Activated CD4-positive, alpha-beta T cell treated with anti-CD3 and anti-CD28 coated beads, Interleukin-2, amount 50 U/mL, for 16 hours (primary cell): ENCODE data around the gene NAV2.

Source experiments
- DNase-seq: peaks from one replicate; pipeline ENCODE4 v3.0.0-alpha.2; 2020

NAV2 gene, protein sequence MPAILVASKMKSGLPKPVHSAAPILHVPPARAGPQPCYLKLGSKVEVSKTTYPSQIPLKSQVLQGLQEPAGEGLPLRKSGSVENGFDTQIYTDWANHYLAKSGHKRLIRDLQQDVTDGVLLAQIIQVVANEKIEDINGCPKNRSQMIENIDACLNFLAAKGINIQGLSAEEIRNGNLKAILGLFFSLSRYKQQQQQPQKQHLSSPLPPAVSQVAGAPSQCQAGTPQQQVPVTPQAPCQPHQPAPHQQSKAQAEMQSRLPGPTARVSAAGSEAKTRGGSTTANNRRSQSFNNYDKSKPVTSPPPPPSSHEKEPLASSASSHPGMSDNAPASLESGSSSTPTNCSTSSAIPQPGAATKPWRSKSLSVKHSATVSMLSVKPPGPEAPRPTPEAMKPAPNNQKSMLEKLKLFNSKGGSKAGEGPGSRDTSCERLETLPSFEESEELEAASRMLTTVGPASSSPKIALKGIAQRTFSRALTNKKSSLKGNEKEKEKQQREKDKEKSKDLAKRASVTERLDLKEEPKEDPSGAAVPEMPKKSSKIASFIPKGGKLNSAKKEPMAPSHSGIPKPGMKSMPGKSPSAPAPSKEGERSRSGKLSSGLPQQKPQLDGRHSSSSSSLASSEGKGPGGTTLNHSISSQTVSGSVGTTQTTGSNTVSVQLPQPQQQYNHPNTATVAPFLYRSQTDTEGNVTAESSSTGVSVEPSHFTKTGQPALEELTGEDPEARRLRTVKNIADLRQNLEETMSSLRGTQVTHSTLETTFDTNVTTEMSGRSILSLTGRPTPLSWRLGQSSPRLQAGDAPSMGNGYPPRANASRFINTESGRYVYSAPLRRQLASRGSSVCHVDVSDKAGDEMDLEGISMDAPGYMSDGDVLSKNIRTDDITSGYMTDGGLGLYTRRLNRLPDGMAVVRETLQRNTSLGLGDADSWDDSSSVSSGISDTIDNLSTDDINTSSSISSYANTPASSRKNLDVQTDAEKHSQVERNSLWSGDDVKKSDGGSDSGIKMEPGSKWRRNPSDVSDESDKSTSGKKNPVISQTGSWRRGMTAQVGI (N-terminal part only)

DNA sequence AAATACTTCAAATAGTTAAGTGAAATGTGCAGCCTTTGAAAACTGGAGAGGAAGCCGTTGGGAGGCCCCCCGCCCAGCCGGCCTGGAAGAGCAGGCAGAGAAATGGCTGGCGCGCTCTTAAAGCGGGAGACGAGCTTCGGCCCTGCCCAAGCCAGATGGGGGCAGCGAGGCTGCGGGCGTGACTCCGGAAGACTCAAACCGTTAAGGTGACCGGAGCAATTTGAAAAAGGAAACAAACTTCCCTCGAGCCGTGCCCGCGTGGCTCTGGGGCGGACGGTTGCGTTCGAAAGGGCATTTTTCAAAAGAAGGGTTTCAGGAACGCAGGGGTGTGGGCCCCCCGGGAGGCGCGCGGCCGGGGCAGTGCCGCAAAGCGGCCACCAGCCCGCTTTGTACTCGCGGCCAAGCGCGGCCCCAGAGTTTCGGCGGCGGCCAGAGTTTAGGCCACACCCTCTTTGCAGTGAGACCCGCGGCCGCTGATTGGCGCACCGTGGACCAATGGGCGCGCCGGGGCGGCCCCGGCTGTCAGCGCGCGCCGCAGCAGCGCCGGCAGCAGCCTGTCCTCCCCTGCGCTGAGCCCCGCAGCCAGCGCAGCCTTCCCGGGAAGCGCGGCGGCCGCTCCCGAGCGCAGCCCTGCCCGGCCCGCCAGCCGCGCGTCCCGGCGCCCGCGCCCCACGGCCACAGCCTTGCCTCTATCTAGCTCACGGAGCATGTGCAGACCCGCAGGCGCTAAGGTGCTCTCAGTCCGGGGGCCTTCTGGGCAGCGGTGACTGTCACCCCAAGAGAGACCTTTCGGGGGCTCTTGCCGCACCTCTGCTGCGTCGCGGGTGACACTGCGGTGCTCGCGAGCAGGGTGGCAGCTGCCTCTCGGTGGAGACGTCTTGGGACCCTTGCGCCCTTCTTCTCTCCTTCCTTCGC, at the start of gene NAV2:
NAV2 (plus strand) TSS at position 557 of the 915 bp plus-strand sequence. CDS start 859 bp downstream, outside the sequence.
- peak; percentile 78 for DNase-seq

DNA sequence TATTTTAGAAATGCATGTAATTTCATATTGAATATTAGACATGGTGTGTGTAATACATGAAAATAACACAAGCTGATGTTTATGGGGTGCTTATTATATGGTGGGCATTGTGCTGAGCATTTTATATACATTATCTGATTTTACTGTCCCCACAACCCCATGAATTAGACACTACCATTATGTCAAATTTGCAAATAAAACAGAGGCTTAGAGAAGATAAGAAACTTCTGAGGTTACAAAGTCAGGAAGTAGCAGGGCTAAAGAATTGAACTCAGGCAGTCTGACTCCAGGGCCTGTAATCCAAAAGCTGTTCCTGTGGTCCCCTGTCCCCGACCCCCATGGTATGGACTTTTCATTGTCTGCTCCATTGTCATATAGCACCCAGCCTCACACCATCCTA, 49.4 kb upstream of the NAV2 start:
- no peak for DNase-seq

DNA sequence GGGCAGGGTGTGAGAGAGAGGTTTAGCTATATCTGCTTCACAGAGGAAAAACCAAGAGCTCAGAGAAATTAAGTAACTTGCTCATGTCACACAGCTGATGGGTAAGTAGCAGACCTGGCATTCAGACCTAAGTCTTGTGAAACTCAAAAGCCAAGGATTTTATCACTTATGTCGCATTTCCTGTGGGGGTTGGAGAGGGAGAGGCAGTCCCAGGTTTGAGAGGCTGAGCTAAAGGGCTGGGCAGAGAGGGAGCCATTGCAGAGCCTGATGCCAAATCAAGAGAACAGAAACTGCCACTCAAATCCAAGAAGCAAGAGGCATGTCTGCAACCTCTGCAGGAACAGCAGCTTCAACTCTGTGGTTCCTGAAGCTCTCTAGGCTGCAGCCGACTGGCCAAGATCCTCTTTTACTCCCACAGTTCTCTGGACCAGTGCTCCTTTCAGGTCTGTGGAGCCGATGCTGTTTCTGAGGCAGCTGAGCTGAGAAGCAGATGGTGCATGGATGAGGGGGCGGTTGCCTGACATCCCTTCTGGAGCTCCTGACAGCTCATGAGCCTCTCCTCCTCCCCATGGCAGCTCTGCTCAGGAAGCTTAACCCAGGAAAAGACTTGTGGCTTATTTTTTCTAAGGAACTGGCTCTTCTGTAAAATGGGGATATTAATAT, 47.6 kb upstream of the NAV2 start:
- DNase-seq, result no peak

DNA sequence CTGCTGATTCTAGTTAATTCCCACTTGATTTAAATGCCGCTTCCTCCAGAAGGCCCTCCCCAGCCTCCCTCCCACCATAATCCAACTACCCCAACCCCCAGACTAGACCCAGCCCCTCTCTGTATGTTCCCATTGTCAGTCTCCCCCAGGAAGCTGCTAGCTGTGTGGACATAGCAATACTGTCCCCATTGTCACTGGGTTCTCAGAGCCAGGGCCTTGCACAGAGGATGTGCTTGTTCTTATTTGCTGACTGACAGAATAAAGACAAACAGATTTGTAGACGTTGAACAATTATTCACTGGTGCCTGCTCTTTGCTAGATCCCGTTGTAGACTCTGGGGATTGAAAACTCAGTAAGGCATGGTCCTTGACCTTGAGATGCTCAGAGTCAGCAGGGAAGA, 45.7 kb upstream of the NAV2 start:
- no peak for DNase-seq

DNA sequence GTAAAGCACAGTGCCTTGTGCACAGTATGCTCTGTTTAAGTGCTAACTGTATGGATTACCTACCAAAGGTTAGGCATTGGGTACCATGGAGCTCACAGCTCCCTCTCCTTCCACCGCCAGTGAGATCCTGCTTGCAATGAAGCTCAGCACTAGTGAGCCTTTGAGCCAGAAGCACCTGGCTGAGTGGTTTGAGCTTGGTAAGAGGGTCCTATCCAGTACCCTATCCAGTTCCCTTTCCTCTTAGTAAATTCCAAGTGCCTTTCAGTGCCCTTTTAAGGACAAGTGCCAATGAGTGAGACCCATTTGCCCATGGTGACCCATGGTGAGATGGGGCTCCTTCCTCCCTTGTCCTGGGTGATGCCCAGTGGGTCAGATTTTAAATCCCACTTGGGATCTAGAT, 43.1 kb upstream of the NAV2 start:
- no peak for DNase-seq

DNA sequence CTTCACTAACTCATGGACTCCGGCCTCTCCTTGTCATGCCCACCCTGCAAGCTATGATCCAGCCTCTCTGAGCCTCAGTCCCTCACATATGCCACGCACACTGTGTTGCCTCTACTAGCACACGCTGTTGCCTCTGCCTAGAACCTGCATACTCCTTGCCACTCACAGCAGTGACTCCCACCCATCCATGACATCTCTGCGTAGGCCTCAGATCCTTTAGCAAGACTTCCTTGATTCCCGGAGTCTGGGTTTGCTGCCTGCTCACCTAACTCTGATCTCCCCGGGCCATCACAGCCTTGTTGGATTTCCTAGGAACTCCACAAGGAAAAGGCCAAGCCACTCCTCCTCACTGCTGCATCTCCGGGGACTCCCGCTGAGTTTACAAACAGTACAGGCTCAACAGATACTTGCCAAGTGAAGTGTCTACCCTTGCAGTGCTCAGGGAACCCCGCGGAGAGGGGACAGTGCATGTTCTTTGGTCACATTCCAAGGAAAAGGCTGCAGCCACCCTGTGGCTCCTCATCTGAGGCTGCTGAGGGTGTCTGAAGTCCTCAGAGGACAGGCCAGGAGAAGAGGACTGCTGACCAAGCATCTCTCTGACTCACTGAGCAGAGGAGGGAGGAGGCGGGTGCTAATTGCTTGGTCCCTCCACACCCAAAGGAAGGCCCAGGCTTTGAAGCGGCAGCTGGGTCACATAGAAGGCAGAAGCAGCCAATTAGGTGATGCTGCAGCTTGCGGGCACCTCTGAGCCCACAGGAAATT, 42.4 kb upstream of the NAV2 start:
- DNase-seq, result no peak

DNA sequence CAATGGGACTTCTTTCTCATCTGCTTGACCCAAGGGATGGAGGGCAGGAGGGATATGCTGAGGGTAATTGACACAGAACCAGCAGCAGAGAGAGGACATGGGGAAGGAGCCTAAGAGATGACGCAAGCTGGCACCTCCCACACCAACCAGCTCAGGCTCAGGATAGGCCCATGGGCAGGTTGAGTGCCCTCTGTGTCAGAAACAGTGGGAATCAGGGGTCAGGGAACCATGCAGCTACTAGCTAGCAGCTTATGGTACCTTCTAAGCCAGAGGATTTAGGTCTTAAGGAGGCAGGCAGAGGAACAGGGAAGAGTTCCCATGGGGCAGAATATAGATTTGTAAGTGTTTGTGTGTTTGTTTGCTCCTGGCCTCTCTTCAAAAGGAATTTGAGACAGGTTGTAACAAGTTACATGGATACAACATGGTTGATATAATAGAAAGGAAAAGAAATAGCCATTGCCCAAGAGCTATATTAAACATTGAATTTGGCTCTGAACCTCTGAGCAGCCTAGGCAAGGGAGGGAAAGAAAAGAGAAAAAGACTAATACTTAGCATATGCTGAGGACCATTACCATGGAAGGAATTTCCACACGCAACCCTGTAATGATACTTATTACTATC, 39.9 kb upstream of the NAV2 start:
- DNase-seq, result no peak

DNA sequence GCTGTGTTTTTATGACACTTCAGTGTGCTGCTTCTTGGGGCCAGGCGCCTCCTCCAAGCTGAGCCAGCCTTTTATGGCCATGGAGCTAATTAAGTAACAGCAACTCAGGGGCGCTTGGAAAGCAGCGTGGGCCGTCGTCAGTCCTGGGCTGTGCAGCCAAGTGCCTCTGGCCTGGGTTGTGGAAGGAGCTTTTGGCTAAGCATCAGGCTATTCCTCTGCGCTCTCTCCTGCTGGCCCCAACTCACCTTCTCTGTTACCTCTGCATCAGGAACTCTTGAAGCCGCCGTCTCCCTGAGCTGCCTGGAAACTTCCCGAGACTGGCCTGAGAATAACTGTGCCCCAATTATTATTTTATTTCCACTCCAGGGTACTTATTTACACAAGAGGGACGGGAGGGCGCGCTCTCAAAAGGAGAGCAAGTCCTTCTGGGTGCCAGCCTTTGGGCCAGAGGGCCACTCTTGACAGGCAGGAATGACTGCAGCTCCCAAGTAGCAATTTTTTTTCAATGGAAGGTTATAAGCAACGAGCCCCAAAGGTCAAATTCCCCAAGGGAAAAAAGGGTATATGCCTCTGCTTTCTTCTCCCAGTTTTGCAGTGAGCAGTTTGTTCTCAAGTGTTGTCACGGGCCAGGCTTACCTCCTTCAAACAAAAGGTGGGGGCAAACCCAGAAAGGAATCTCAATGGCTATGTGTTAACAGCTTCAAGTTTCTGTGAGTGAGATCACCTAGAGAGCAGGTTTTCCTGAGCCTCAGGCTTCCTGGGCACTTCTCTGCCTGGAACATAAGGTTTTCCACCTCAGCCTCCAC, 38.5 kb upstream of the NAV2 start:
- no peak for DNase-seq

DNA sequence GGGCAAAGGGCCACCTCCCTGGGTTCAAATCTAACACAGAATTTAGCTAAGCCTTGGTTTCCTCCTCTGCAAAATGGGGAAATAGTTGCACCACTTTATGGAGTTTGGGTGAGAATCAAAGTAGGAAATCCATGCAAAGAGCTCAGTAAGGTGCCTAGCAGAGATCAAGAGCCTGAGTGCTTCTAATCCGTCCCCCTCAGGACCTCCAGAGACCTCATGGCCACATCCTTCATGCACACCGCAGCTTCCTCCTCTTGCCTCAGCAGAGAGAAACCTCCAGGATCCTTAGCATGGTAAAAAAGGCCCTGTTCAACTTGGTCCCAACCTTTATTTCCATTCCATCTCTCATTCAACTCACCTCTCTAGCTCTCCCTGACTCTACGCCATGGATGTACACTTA, 37.8 kb upstream of the NAV2 start:
- DNase-seq, result no peak

DNA sequence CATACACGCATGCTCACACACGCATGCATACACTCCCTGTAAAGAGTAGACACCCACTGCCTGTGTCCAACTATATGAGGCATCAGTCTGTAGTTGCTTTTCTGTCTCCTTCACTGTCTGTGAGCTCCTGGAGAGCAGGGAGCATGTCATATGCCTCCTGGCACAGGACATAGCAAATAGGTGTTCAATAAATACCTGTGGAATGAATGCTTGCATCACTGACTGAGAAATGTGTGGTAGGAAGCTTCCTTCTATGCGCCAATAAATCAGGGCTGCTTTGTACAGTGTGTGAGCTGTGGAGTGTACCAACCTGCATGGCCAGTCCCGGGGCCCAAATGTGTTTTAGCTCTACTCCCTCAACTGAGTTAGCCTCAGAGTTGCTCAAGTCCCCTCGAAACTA, 37.2 kb upstream of the NAV2 start:
- no peak for DNase-seq

DNA sequence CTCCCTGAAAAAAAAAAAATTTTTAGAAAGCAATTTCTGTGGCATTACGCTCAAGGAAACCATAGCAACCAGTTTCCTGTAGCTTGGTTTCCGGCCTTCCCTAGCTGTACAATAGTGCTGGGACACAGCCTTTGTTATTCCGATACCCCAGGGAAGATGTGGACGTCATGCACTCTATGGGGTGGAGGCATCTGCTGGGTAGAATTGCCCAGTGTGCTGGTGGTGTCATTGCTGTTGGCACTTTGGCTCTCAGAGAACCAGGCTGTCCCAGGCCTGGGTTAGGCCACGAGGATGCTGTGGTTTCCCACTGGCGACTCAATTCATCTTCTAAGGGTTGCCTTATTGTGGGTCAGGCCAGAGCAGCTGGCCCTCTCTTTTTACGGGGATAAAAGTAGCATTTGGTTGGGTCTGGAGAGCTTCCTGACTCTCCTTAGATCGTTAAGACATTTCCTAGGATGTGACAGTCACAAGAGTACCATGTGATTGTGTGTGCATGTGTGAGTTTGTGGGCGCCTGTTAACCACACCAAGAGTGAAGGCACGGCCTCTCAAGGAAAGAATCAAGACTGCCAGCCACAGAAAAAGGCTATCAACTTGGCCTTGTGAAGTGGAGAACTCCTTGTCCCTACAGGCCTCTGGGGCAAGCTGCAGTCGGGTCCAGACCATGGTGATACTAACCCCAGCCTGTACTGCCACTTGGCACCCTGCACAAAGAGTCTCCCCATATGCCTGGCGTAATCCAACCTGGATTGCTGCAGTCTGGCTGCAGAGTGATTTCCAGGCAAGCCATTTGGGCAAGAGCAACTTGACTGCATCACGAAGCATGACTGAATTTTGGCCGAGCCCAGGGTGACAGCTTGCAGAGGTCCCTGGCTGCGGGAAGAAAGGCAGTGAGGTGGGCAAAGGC, 35.9 kb upstream of the NAV2 start:
- DNase-seq, result no peak

DNA sequence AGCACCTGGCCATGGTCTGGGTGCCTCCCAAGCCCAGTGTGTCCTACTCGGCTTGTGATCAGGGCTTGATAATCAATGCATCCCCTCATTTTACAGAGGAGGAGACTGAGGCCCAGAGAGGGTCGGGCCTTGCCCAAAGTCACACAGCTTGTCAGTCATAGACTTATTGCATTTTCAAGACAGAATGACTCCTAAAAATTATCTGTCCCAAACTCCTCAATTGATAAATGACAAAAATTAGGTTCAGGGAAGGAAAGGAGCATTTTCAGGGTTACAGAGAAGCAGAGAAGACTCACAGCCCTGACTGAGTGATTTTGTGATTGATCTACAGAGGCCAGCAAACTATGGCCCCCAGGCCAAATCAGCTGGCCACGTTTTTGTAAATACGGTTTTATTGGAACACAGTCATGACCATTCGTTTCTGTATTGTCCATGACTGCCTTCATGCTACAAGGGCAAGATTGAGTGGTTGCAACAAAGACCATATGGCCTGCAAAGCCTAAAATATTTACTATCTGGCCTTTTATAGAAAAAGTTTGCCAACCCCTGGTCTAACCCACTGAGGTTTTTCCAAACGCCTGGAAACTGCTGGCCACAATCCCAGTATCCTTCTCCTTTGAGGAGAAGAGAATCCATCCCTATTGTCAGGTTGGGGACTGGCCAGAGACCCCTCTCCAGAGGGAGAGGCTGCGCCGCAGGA, 35.1 kb upstream of the NAV2 start:
- DNase-seq, result no peak

DNA sequence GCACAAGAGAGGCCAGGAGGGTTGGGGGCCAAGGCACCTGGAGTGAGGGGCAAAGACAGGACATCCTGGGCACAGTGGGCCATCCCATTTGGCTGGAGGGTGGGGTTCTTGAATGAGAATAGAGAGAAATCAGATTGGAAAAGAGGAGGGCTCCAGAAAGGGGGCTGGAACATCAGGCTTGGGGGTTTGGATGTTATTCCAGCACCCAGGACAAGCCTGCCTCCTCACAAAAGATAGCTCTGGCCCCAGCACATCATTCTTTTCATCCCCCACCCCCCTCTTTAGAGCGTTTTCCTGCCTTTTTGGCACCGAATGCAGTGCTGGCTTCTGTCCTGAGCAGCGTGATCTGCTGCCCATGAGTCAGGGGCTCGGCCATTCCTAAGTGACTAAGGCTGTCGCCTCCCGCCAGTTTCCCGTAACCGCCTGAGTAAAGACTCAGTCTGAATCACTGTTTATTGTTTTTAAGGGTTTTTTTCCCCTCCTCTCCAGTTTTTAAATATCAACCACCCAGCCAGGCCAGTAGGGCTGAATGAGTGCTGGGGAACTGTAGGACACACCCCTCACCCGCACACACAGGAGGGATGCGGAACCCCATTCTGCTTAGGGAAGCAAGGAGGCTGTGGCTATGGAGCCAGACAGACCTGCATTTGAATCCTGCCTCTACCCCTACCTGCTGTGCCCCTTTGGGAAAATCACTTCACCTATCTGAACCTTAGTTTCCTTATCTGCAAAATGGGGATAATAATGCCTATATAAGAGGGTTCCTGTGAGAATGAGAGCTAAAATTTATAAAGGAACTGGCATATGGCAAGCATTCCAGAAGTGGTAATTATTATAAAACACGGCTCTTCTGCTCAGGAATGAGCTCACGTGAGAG, 32.4 kb upstream of the NAV2 start:
- DNase-seq, result no peak

DNA sequence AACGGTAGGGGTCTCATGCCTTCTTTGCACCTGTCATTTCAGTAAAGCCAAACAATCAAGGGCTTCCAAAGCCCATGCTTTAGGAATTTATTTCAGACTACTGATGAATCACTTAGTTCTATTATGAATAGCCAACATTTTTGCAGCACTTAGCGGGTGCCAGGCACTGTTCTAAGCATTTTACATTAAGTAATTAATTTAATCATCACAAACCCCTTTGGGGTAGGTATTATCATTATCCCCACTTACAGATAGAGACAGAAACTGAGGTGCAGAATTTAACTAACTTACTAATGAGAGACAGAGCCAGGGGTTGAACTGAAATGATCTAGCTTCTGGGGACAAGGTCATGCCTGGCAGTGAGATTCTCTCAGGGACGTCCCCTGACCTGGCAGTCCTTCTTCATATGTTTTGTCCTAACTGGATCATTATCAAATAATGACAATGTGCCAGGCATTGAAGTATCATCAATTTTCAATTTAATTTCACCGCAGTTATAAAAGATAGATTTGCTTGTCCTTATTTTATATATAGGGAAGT, 31.7 kb upstream of the NAV2 start:
- no peak for DNase-seq

DNA sequence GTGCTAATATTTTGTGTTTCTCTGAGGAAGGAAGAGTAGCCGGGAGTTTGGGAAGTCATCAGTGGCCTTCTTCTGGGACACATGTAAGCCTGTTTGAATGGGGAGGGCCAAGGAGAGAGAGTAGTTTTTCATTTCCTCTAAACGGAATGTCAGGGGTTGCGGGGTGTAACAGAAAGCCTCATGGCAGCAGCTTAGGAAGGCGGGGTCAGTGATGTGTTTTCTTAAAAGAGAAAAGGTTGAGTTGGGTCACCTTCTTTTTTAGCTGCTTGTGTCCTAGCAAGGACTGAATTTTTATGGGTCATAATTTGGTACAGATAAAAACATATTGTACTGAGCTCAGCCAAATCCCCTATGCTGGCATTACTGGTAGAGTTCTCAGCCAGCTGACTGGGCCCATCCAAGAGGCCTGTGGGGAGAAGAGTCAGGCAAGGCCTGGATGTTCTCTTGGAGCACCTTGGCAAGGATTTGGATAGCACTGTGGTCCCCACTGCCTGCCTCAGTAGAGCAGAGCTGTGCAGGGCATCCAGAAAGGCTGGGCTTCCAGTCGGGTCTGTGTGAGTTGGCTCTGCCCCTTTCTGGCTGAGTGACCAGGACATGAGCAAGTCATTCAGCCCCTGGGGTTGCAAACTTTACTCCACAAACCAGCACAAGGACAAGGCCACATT, 29.4 kb upstream of the NAV2 start:
- no peak for DNase-seq

DNA sequence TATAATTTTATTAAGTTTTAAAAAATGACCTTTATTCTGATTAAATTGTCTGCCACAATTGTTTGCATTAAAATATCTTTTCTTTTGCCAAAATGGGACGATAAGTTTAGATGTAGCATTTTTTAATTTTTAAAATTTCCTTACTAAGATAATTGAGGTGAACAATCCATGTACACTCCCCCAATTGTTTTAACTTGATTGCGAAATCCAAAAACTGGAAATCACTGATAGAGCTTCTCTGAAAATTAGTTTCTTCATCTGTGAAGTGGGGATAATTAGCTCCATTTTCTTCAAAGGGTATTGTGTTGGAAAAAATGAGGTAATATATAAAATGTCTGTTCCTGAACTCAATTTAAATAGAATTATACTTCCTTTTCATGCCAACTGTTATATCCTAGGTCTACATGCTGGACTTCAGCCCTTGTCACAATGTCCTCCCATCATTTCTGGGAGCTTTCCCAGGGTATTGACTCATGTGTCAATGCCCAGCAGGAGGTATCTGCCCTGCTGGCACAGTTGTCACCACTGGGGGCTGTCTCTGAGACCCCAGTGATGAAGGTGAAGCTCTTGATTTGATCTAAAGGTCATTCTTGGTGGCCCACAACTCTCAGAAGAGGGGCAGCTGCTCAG, 28.7 kb upstream of the NAV2 start:
- DNase-seq, result no peak
